Mesothelial cell of epicardium (in vitro differentiated cells): Measurements from ENCODE around the gene LETM1. TPM values are rescaled to one million over a fixed set of nuclear protein-coding genes. Genes with fewer than 3 reads are reported as not detected.

Experiments
- DNase-seq, 2 experiments: peaks; one replicate each; pipeline ENCODE4 v3.0.0; 2021; ENCODE audit warnings: low spot score in 2 of 2; ENCODE audit not compliant: unreplicated experiment in 2 of 2
- H3K27ac Mint-ChIP-seq: 2 replicates; pipeline ENCODE4 v1.8.0; 2021; ENCODE audit warnings: mixed read lengths
- H3K27me3 Mint-ChIP-seq: 2 replicates; pipeline ENCODE4 v1.8.0; 2021; ENCODE audit warnings: low read depth, mixed read lengths
- H3K36me3 Mint-ChIP-seq: 2 replicates; pipeline ENCODE4 v1.8.0; 2021; ENCODE audit warnings: mixed read lengths
- H3K4me1 Mint-ChIP-seq: 2 replicates; pipeline ENCODE4 v1.8.0; 2021; ENCODE audit warnings: mixed read lengths
- H3K4me3 Mint-ChIP-seq: 2 replicates; pipeline ENCODE4 v1.8.0; 2021; ENCODE audit warnings: mild to moderate bottlenecking, moderate library complexity, mixed read lengths
- H3K9me3 Mint-ChIP-seq: 2 replicates; pipeline ENCODE4 v1.8.0; 2021; ENCODE audit warnings: mixed read lengths
- CTCF ChIP-seq: fragments of 200-600 bp; sonication (generic); IDR thresholded peaks from one replicate; pipeline ENCODE4 v1.5.0; 2021; ENCODE audit warnings: antibody characterized with exemption; ENCODE audit not compliant: unreplicated experiment
- total RNA-seq: library from RNA; stranded (reverse); gene quantifications from 3 replicates; pipeline ENCODE4 v1.2.1, GENCODE V29; 2021

The LETM1 gene
- total RNA-seq, 1 donor from 2014 or later = 48.7 TPM

GRCh38 chr4:1799387-1800375, 56.3 kb downstream of the LETM1 start:
- TF ChIP-seq CTCF = no peak
- H3K27ac Mint-ChIP-seq = no peak overlapping the region
- peaks cover 7% of the 10 kb centered on the region for H3K27me3 Mint-ChIP-seq
- no peaks in the 10 kb centered on the region for H3K4me1 Mint-ChIP-seq
- no peak for DNase-seq
- H3K9me3 Mint-ChIP-seq = no peaks in the 10 kb centered on the region
- H3K4me3 Mint-ChIP-seq = no peak overlapping the region
- no peaks in the 10 kb centered on the region for H3K36me3 Mint-ChIP-seq

- no peak overlapping the region for H3K4me3 Mint-ChIP-seq
- no peak for TF ChIP-seq CTCF
- no peaks in the 10 kb centered on the region for H3K36me3 Mint-ChIP-seq
- no peaks in the 10 kb centered on the region for H3K4me1 Mint-ChIP-seq
- H3K27me3 Mint-ChIP-seq = peaks cover 8% of the 10 kb centered on the region
- no peak for DNase-seq
- H3K27ac Mint-ChIP-seq = no peak overlapping the region
- no peaks in the 10 kb centered on the region for H3K9me3 Mint-ChIP-seq
Observed at GRCh38 chr4:1798580-1799386, 57.2 kb downstream of the LETM1 start.

GRCh38 chr4:1797861-1798579, 57.9 kb downstream of the LETM1 start:
- Mint-ChIP-seq H3K36me3 (no peaks in the 10 kb centered on the region), H3K4me1 (no peaks in the 10 kb centered on the region), H3K27ac (no peak overlapping the region), H3K27me3 (peaks cover 8% of the 10 kb centered on the region), H3K9me3 (no peaks in the 10 kb centered on the region), H3K4me3 (no peak overlapping the region)
- DNase-seq = no peak
- TF ChIP-seq CTCF = no peak

GRCh38 chr4:1797298-1797860, 58.6 kb downstream of the LETM1 start:
- no peak for TF ChIP-seq CTCF
- no peak for DNase-seq

More at GRCh38 chr4:1797298-1797860, 58.6 kb downstream of the LETM1 start:
- no peaks in the 10 kb centered on the region for H3K36me3 Mint-ChIP-seq
- no peak overlapping the region for H3K4me3 Mint-ChIP-seq
- H3K4me1 Mint-ChIP-seq = no peaks in the 10 kb centered on the region
- peaks cover 8% of the 10 kb centered on the region for H3K27me3 Mint-ChIP-seq
- H3K9me3 Mint-ChIP-seq = no peaks in the 10 kb centered on the region
- H3K27ac Mint-ChIP-seq = no peak overlapping the region
